Activated CD4-positive, alpha-beta T cell treated with anti-CD3 and anti-CD28 coated beads, Interleukin-2, amount 50 U/mL, for 1 hour (primary cell): ENCODE measurements around the gene C5AR1.
A peak's percentile ranks its signal among the peaks of the same experiment; 100 is the strongest.
"Not testable (repeated sequence)": the region's sequence is repeated elsewhere in the genome, so short reads cannot be mapped to it uniquely, and the experiment has no call there.

Experiments used
- DNase-seq: peaks from one replicate; pipeline ENCODE4 v3.0.0-alpha.2; 2020

Gene C5AR1

DNA sequence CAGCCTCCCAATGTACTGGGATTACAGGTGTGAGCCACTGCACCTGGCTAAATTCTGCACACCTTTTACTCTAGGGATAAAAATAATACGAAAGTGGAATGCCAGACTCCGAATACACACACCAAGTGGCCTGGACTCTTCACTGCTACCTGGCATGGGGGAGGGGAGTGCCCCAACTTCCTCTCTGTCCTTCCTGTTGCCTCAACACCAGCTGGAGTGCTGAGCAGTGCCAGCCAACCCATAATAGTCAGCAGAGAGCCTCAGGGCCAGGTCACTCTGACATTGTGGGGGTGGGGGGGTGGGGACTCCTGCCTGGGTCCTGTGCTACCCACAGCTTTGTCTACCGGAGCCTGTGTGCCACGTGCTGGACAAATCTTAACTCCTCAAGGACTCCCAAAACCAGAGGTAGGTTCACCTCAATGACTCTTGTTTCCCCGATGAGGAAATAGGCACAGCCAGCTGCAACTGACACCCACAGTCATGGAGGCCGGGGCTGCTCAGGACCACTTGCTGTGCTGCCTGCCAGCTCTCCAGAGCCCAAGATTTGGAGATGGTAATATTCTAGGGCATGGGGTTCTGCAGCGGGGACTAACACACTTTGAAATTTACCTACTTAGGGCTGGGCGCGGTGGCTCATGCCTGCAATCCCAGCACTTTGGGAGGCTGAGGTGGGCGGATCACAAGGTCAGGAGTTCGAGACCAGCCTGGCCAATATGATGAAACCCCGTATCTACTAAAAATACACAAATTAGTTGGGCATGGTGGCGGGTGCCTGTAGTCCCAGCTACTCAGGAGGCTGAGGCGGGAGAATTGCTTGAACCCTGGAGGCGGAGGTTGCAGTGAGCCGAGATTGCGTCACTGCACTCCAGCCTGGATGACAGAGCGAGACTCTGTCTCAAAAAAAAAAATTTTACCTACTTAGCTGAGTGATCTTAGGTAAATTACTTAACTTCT is 27.4 kb downstream of the C5AR1 start:
- DNase-seq: not testable (repeated sequence)

DNA sequence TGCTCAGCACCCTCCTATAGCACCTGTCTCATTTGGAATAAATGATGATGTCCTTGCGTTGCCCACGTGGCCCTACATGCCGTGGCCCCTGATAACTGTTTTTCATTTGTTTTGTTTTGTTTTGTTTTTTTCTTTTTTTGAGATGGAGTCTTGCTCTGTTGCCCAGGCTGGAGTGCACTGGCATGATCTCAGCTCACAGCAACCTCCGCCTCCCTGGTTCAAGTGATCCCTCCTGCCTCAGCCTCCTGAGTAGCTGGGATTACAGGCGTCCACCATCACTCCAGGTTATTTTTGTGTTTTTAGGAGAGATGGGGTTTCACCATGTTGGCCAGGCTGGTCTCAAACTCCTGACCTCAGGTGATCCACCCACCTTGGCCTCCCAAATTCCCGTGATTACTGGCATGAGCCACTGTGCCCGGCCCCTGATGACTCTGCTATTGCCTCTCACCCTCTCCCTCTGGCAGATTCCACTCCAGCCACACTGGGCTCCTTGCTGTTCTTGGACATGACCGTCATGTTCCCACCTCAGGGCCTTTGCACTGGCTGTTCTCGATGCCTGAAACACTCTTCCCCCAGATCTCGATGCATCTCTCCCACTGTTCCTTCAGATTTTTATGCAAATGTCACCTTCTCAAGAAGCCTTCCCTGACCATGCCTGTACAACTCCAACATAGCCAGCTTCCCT is 29.7 kb downstream of the C5AR1 start:
- no peak for DNase-seq

DNA sequence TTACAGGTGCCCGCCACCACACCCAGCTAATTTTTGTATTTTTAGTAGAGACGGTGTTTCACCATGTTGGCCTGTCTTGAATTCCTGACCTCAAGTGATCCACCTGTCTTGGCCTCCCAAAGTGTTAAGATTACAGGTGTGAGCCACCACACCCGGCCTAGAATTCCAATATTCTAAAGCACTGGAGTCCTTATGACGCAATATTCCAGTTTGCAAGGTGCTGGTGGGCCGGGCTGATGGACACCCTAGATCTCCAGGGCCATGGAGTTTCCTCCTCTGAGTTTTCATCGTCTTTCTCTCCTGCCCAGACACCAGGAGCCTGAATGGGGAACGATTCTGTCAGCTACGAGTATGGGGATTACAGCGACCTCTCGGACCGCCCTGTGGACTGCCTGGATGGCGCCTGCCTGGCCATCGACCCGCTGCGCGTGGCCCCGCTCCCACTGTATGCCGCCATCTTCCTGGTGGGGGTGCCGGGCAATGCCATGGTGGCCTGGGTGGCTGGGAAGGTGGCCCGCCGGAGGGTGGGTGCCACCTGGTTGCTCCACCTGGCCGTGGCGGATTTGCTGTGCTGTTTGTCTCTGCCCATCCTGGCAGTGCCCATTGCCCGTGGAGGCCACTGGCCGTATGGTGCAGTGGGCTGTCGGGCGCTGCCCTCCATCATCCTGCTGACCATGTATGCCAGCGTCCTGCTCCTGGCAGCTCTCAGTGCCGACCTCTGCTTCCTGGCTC is 31.0 kb downstream of the C5AR1 start:
- no peak for DNase-seq

DNA sequence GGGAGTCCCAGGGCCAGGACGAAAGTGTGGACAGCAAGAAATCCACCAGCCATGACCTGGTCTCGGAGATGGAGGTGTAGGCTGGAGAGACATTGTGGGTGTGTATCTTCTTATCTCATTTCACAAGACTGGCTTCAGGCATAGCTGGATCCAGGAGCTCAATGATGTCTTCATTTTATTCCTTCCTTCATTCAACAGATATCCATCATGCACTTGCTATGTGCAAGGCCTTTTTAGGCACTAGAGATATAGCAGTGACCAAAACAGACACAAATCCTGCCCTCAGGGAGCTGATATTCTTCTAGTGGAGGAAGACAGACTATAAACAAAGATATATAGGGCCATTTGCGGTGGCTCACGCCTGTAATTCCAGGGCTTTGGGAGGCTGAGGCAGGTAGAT is 32.1 kb downstream of the C5AR1 start:
- no peak for DNase-seq

DNA sequence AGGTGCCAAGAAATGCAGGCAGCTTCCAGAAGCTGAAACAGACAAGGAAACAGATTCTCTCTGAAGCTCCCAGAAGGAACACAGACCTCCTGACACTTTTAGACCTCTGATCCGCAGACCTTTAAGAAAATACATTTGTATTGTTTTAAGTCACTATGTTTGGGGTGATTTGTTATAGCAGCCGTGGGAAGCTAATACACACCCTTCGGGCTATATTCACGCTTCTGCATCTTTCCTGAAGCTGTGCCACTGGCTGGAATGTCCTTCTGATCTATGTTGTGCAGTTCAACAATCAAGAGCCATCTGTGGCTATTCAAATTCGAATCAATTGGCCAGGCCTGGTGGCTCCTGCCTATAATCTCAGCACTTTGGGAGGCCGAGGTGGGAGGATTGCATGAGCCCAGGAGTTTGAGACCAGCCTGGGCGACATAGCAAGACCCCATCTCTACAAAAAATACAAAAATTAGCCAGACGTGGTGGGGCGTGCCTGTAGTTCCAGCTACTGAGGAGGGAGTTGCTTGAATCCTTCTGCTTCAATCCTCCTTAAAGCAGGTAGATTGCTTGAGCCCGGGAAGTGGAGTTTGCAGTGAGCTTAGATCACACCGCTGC is 33.6 kb downstream of the C5AR1 start:
- no peak for DNase-seq

DNA sequence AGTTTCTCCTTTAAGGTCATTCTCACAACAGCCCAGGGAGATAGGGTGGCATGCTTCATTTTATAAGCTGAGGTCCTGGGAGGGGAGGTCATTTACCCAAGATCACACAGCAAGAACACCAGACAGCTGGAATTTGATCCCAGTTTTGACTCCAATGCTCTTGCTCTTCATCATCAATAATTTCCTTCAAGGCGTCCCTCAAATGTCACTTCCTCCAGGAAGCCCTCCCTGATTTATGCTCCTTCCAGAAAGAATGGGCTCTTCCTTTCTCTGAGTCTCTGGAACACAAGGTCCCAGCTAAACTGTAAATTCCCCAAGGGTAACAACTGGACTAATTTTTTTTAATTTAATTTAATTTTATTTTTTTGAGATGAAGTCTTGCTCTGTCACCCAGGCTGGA is 34.8 kb downstream of the C5AR1 start:
- no peak for DNase-seq

DNA sequence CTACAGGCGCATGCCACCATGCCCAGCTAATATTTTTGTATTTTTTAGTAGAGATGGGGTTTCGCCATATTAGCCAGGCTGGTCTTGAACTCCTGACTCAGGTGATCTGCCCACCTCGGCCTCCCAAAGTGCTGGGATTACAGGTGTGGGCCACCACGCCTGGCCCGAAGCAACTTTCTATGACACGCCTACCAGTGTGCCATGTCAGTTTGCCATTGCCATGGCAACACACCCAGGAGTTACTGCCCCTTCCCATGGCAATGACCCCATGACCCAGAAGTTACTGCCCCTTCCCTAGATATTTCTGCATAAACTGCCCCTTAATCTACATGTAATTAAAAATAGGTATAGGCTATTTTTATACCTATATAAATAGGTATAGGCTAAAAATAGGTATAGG is 36.4 kb downstream of the C5AR1 start:
- not testable (repeated sequence) for DNase-seq

DNA sequence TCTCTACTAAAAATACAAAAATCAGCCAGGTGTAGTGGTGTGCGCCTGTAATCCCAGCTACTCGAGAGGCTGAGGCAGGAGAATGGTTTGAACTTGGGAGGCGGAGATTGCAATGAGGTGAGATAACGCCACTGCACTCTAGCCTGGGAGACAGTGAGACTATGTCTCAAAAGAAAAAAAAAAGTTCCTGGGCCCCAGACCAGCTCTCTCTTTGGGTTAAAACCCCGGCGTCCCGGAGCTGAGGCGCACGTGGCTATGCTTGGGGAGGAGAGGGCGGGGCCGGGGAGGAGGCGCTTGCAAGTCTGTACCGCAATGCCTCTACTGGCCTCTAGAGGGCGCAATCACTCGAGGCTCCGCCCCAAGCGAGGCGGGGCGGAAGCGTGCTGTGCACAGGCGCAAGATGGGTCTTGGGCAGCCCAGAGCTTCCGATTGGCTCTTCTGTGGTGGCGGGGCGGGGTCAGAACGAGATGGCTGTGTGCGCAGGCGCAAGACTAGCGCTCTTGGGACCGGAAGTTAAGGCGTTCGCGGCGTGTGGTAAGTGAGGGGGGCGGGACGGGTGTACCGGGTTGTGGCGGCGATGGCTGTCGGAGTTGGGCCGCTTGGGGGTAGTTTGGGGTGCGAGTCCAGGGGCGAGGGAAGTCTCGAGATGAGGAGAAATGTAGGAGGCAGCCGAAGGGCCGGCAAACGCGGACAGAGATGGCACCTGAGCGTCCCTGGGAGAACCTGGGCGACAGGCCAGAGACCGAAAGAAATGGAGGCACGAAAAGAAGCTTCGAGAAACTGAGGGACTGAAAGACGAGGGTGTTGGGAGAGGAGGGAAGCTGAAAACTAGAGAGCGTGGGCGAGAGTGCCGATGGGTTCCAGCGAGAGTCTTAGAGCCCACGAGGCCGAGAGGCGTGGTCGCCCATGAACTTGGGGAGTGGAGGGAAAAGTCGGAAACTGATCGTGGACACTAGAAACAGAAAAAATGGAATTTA is 39.4 kb downstream of the C5AR1 start, which contains the start of gene DHX34:
Gene DHX34, plus strand, starts transcription at position 497 of the 977 bp plus-strand sequence. CDS start 3,716 bp downstream, outside the sequence.
- peak; percentile 99 for DNase-seq

DNA sequence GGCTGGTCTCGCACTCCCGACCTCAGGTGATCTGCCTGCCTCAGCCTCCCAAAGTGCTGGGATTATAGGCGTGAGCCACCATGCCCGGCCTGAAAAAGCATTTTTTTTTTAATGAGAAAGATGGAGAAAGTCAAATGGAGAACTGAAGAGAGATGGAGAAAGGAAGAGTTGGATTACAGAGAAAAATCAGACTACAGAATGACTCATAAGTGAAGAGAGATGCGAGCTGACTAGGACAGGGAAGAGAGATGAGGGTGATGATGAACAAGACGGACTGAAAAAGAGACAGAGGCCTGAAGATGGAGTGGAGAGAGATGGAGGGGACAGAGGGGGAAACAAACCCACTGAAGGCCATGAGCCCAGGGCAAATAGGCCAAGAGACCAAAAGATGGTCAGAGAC is 41.0 kb downstream of the C5AR1 start:
- DNase-seq: no peak

DNA sequence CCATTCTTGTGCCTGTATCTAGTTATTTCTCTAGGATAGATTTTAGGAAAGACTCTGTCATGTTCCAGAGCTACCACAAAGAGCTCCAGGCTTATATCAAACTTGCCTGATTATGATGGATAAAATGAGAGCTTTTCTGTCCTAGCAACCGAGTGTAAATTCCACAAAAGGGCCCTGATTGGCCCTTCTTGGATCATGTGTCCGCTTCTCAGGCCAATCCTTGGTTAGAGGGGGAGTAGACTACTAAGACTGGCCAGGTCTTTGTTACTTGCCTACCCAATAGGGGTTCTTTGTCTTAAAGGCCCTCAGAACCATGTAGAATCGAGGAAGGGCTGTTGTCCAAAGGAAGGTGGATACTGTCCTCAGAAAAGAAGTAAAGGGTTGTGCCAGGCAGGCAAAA is 41.9 kb downstream of the C5AR1 start:
- no peak for DNase-seq

DNA sequence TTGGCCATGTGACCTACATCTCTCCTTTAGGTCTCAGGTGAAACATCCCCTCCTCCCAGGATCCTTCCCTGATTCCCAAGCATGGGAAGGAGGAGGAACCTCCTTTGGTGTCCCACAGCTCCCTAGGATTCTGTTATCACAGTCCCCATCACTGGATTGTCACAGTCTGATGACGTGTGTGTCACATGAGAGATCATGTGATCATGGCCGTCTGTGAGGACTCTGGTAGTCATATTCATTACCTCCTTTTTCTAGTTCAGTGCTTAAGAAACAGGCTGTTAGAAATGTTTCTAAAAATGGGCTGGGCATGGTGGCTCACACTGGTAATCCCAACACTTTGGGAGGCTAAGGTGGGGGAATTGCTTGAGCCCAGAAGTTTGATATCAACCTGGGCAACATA is 42.4 kb downstream of the C5AR1 start:
- DNase-seq: no peak

DNA sequence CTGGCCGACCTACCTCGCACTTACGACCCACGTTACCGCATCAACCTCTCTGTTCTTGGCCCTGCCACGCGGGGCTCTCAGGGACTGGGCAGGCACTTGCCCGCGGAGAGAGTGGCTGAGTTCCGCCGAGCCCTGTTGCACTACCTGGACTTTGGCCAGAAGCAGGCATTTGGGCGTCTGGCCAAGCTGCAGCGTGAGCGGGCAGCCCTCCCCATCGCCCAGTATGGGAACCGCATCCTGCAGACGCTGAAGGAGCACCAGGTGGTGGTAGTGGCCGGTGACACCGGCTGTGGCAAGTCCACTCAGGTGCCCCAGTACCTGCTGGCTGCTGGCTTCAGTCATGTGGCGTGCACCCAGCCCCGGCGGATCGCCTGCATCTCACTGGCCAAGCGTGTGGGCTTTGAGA is 43.6 kb downstream of the C5AR1 start:
- DNase-seq: no peak

DNA sequence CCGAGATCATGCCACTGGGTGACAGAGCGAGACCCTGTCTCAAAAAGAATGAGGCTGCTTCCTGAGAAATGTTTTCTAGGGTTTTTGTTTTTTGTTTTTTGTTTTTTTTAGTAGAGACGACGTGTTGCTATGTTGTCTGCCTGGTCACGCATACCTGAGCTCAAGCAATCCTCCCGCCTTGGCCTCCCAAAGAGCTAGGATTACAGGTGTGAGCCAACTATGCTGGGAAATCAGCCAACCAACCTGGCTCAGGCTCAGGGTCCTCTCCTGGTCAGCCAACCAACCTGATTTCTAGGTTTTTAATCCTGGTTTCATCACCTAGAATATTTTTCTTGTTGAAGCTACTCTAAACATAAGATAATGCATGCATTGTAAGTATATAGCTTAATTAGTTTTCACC is 47.2 kb downstream of the C5AR1 start:
- DNase-seq: no peak

DNA sequence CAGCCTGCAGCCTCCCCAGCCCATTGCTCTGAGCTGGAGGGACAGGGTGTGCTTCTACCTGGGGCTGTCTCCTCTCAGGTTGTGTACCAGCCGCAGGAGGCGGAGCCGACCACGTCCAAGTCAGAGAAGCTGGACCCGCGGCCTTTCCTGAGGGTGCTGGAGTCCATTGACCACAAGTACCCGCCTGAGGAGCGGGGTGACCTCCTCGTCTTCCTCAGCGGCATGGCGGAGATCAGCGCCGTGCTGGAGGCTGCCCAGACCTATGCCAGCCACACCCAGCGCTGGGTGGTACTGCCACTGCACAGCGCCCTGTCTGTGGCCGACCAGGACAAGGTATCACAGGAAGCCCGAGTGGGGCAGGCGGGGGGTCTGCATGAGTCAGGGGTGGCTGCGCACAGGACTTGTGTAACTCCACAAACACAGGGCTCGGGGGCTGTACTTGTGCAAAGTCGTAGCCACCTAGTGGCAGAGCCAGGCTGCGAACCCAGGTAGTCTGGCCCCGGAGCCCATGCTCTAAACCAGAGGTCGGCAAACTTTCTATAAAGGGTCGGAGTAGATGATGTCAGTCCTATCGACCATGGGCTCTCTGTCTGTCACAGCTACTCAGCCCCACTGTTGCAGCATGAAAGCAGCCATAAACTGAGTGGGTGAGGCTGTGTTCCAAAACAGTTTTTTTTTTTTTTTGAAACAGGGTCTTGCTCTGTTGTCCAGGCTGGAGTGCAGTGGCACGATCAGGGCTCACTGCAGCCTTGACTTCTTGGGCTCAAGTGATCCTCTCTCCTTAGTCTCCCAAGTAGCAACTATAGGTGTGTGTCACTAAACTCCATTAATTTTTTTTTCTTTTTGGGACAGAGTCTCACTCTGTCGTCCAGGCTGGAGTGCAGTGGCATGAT is 48.4 kb downstream of the C5AR1 start:
- DNase-seq: no peak

DNA sequence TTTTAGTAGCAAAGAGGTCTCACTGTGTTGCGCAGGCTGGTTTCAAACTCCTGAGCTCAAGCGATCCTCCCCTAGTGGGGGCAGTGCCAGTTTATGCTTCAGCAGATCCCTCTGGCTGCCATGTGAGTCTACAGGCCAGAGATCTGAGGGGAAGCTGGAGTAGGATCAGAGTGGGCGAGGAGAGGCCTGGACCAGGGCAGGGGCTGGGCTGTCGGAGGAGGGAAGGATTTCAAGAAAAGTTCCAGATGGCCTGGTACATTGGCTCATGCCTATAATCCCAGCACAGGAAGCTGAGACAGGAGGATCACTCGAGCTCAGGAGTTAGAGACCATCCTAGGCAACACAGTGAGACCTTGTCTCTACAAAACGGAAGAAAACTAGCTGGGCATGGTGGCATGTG is 49.3 kb downstream of the C5AR1 start:
- no peak for DNase-seq

DNA sequence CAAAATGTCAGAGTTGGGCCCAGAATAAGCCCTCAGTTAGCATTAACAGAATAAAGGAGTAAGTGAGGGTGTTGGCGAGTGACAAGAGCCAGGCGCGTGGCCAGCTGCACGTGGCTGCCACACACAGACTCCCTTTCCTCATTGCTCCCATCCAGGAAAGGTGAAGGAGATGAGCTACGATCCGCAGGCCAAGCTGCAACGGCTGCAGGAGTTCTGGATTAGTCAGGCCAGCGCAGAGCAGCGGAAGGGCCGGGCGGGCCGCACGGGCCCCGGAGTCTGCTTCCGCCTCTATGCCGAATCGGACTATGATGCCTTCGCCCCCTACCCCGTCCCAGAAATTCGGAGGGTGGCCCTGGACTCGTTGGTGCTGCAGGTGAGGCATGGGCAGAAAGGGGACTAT is 52.7 kb downstream of the C5AR1 start:
- DNase-seq: no peak

DNA sequence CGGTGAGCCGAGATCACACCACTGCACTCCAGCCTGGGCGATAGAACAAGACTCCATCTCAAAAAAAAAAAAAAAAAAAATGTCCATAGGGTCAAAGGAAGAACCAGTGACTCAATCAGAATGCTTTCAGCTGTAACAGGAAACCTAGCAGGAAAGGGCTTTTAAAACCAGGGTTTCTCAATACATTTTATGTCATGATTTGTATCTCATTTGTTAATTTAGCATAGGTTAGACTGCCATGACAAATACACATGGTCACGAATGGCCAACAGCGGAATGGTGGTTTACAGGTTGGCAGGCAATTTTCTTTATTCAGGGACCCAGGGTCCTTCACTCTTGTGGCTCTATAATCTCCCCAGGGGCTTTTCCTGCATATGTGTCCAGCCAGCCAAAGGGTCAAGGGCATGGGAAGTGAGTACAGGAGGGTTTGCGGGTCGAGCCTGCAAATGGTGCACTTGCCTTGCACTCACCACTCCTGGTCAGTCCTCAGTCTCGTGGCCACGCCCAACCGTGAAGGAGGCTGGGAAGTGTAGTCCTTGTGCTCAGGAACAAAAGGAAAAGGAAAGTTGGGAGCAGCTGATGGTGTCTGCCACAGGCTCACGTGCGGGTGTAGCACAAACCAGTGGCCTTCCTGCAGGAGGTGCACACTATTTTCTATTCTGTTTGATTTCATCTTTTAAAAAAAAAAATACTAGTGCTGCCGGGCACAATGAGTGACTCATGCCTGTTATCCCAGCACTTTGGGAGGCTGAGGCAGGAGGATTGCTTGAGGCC is 54.3 kb downstream of the C5AR1 start:
- DNase-seq: no peak

DNA sequence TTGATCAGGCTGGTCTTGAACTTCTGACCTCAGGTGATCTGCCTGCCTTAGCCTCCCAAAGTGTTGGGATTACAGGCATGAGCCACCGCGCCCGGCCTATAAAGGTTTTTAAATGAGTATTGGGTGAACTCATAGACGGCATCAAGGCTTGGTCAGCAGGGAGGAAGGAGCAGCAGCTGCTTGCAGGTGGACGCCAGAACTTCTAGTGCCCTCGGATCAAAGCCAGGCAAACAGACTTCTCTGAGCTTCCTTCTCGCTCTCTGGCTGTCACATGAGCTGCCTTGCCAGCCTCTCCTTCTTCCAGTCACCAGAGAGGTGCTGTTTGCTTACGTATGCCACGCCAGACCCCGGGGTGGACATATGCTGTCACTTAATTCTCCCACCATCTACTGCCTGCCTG is 55.8 kb downstream of the C5AR1 start:
- DNase-seq: not testable (repeated sequence)

DNA sequence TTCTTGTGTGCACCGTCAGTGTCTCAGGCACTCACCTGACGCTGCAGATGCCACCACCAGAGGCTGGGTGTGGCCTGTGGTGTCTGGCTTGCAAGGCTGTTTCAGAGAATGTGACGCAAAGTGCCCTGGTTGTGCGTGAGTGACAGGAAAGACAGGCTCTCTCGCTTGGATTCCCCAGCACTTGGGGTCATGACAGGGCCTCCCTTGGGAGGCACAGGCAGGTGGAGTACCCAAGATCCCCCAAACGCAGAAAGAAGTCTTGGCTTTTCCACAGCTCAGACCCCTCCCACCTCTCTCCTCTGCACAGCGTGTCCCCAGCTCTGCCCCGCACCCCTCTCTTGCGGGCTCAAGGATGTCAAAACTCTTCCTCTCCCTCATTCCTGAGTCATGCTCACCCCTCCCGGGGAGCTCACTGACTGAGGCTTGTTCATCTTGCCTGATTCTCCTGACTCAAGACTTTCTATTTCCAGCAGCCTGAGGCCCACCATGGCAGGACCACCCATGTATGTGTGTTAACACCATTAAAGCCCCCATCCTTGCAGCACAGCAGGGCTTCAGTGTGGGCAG is 60.5 kb downstream of the C5AR1 start:
- DNase-seq: no peak

DNA sequence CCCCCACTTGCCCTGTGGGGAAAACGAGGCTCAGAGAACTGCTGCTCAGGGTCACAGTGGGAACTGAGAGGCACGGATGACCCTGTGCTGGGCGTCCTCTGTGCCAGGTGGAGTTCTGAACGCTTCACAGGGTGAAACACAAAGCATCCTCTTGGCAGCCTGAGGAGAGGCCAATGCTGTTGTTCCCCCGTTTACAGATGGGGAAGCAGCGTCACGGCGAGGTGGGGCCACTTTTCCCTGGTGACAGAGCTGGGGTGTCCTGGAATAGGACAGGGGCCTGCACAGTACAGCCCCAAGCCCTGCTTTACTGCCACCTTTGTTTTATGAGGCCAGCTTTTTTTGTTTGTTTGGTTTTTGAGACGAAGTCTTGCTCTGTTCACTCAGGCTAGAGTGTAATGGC is 61.6 kb downstream of the C5AR1 start:
- no peak for DNase-seq
